BLaER1 treated with 17β-estradiol and CSF1 and Interleukin-3, amounts not matched to agents 10 nM and 100 nM (cell line): ENCODE results near the gene UTP4.
A peak's percentile ranks its signal among the peaks of the same experiment; 100 is the strongest.

ENCODE experiments used
- H3K27ac ChIP-seq, 11 experiments: shearing (Covaris generic); formaldehyde crosslinking; 2 replicates each; pipeline ENCODE4 v1.8.1; 2022
- H3K27me3 ChIP-seq, 11 experiments: shearing (Covaris generic); formaldehyde crosslinking; 2 replicates each; pipeline ENCODE4 v1.8.1; 2022
- H3K36me3 ChIP-seq, 11 experiments: shearing (Covaris generic); formaldehyde crosslinking; 2 replicates each; pipeline ENCODE4 v1.8.1; 2022
- H3K4me1 ChIP-seq, 10 experiments: shearing (Covaris generic); formaldehyde crosslinking; 2 replicates each; pipeline ENCODE4 v1.8.1; 2022
- H3K4me2 ChIP-seq, 11 experiments: shearing (Covaris generic); formaldehyde crosslinking; 2 replicates each; pipeline ENCODE4 v1.8.1; 2022
- H3K4me3 ChIP-seq, 10 experiments: shearing (Covaris generic); formaldehyde crosslinking; 2 replicates each; pipeline ENCODE4 v1.8.1; 2022
- H3K9ac ChIP-seq, 11 experiments: shearing (Covaris generic); formaldehyde crosslinking; 2 replicates each; pipeline ENCODE4 v1.8.1; 2022
- H3K9me3 ChIP-seq, 11 experiments: shearing (Covaris generic); formaldehyde crosslinking; replicated peaks in 1 of 11; 2 replicates each; pipeline ENCODE4 v1.8.1; 2022
- H4K20me1 ChIP-seq, 11 experiments: shearing (Covaris generic); formaldehyde crosslinking; 2 replicates each; pipeline ENCODE4 v1.8.1; 2022
- Cebpa-rat ChIP-seq, 11 experiments: shearing (Covaris generic); IDR thresholded peaks; 2 replicates each; pipeline ENCODE4 v1.8.1; 2022

Gene UTP4

GRCh38 chr16:69187446-69188235, 55.2 kb downstream of the UTP4 start:
- H3K36me3 ChIP-seq: peaks cover 0 to 5% (median 0%) of the 10 kb centered on the region in 11 experiments; a peak in 2 of 22 replicates
- peaks cover 19 to 50% (median 37%) of the 10 kb centered on the region in 11 experiments; a peak in 20 of 22 replicates for H4K20me1 ChIP-seq
- peak overlapping the region; percentile 84 to 98 (median 92) for H3K4me2 ChIP-seq
- H3K4me3 ChIP-seq: peak overlapping the region; percentile 83 to 98 (median 90)
- peak overlapping the region; percentile 79 to 92 (median 88) for H3K27ac ChIP-seq
- no peaks in the 10 kb centered on the region for H3K9me3 ChIP-seq
- H3K9ac ChIP-seq: peak overlapping the region; percentile 88 to 93 (median 92)
- TF ChIP-seq Cebpa-rat (IDR thresholded peaks at IDR 0.05): peak in 3 of 11 experiments; percentile 2 to 32 (median 31); a peak in 1 of 22 replicates
- H3K4me1 ChIP-seq: peaks cover 32 to 52% (median 47%) of the 10 kb centered on the region in 10 experiments
- H3K27me3 ChIP-seq: no peaks in the 10 kb centered on the region

- Histone ChIP-seq H3K4me1 (peaks cover 28 to 47% (median 41%) of the 10 kb centered on the region in 10 experiments), H3K27ac (peak overlapping the region in 10 of 11 experiments; percentile 16 to 92 (median 88); a peak in 18 of 22 replicates), H3K9me3 (no peaks in the 10 kb centered on the region), H3K36me3 (peaks cover 0 to 5% (median 0%) of the 10 kb centered on the region in 11 experiments; a peak in 2 of 22 replicates), H3K27me3 (no peaks in the 10 kb centered on the region), H3K4me2 (peak overlapping the region; percentile 84 to 98 (median 92)), H3K9ac (peak overlapping the region; percentile 88 to 93 (median 92); a peak in 21 of 22 replicates), H4K20me1 (peaks cover 15 to 50% (median 37%) of the 10 kb centered on the region in 11 experiments; a peak in 20 of 22 replicates), H3K4me3 (peak overlapping the region; percentile 83 to 98 (median 90))
- no peak for TF ChIP-seq Cebpa-rat (IDR thresholded peaks at IDR 0.05)
Measured at GRCh38 chr16:69188236-69188549, 55.7 kb downstream of the UTP4 start.

- H3K9ac ChIP-seq: peak overlapping the region; percentile 88 to 93 (median 92); a peak in 19 of 22 replicates
- peak overlapping the region; percentile 84 to 98 (median 92) for H3K4me2 ChIP-seq
- H3K27ac ChIP-seq: no peak overlapping the region; a peak in 1 of 22 replicates
- TF ChIP-seq Cebpa-rat (IDR thresholded peaks at IDR 0.05): no peak
- no peaks in the 10 kb centered on the region for H3K9me3 ChIP-seq
- peaks cover 28 to 44% (median 40%) of the 10 kb centered on the region in 10 experiments for H3K4me1 ChIP-seq
- peak overlapping the region; percentile 83 to 98 (median 90); a peak in 19 of 20 replicates for H3K4me3 ChIP-seq
- peaks cover 0 to 5% (median 0%) of the 10 kb centered on the region in 11 experiments; a peak in 2 of 22 replicates for H3K36me3 ChIP-seq
- peaks cover 15 to 54% (median 38%) of the 10 kb centered on the region in 11 experiments; a peak in 20 of 22 replicates for H4K20me1 ChIP-seq
- no peaks in the 10 kb centered on the region for H3K27me3 ChIP-seq
Measured at GRCh38 chr16:69188716-69189115, 56.3 kb downstream of the UTP4 start.

GRCh38 chr16:69190046-69190588, 57.7 kb downstream of the UTP4 start:
- Histone ChIP-seq H3K36me3 (peaks cover 0 to 5% (median 0%) of the 10 kb centered on the region in 11 experiments; a peak in 1 of 22 replicates), H3K9me3 (no peaks in the 10 kb centered on the region), H4K20me1 (peaks cover 15 to 61% (median 43%) of the 10 kb centered on the region in 11 experiments; a peak in 20 of 22 replicates), H3K27me3 (no peaks in the 10 kb centered on the region), H3K27ac (peak overlapping the region in 1 of 11 experiments; percentile 17; a peak in 3 of 22 replicates), H3K4me1 (peaks cover 30 to 44% (median 40%) of the 10 kb centered on the region in 10 experiments), H3K4me2 (peak overlapping the region; percentile 50 to 98 (median 92); a peak in 21 of 22 replicates), H3K9ac (no peak overlapping the region), H3K4me3 (no peak overlapping the region)
- TF ChIP-seq Cebpa-rat (IDR thresholded peaks at IDR 0.05): no peak

GRCh38 chr16:69190598-69190997, 58.1 kb downstream of the UTP4 start:
- Histone ChIP-seq H4K20me1 (peaks cover 15 to 66% (median 46%) of the 10 kb centered on the region in 11 experiments; a peak in 20 of 22 replicates), H3K27ac (peak overlapping the region in 1 of 11 experiments; percentile 17; a peak in 2 of 22 replicates), H3K4me1 (peaks cover 35 to 48% (median 45%) of the 10 kb centered on the region in 10 experiments), H3K4me3 (no peak overlapping the region), H3K36me3 (peaks cover 0 to 5% (median 0%) of the 10 kb centered on the region in 11 experiments; a peak in 1 of 22 replicates), H3K9ac (no peak overlapping the region), H3K27me3 (no peaks in the 10 kb centered on the region), H3K4me2 (peak overlapping the region; percentile 50 to 98 (median 92); a peak in 21 of 22 replicates), H3K9me3 (no peaks in the 10 kb centered on the region)
- no peak for TF ChIP-seq Cebpa-rat (IDR thresholded peaks at IDR 0.05)

- Histone ChIP-seq H3K36me3 (peaks cover 0 to 5% (median 0%) of the 10 kb centered on the region in 11 experiments; a peak in 1 of 22 replicates), H4K20me1 (peaks cover 15 to 71% (median 48%) of the 10 kb centered on the region in 11 experiments; a peak in 20 of 22 replicates), H3K9me3 (no peaks in the 10 kb centered on the region), H3K4me1 (peaks cover 36 to 48% (median 42%) of the 10 kb centered on the region in 10 experiments), H3K4me2 (peak overlapping the region in 10 of 11 experiments; percentile 50 to 98 (median 91); a peak in 13 of 22 replicates), H3K9ac (no peak overlapping the region), H3K27me3 (no peaks in the 10 kb centered on the region), H3K4me3 (no peak overlapping the region), H3K27ac (no peak overlapping the region)
- no peak for TF ChIP-seq Cebpa-rat (IDR thresholded peaks at IDR 0.05)
Measured at GRCh38 chr16:69191136-69191535, 58.7 kb downstream of the UTP4 start.

GRCh38 chr16:69193855-69194254, 61.4 kb downstream of the UTP4 start:
- H3K4me2 ChIP-seq: no peak overlapping the region
- no peak overlapping the region for H3K9ac ChIP-seq
- no peak overlapping the region for H3K4me3 ChIP-seq
- no peaks in the 10 kb centered on the region for H3K9me3 ChIP-seq
- TF ChIP-seq Cebpa-rat (IDR thresholded peaks at IDR 0.05): no peak
- peaks cover 0 to 5% (median 0%) of the 10 kb centered on the region in 11 experiments; a peak in 1 of 22 replicates for H3K36me3 ChIP-seq
- H3K27ac ChIP-seq: no peak overlapping the region
- peaks cover 21 to 31% (median 29%) of the 10 kb centered on the region in 10 experiments for H3K4me1 ChIP-seq
- no peaks in the 10 kb centered on the region for H3K27me3 ChIP-seq
- peaks cover 13 to 71% (median 40%) of the 10 kb centered on the region in 11 experiments; a peak in 20 of 22 replicates for H4K20me1 ChIP-seq

- Histone ChIP-seq H3K4me1 (peaks cover 17 to 28% (median 23%) of the 10 kb centered on the region in 10 experiments), H3K4me3 (no peak overlapping the region), H3K9me3 (no peaks in the 10 kb centered on the region), H3K36me3 (peaks cover 0 to 6% (median 0%) of the 10 kb centered on the region in 11 experiments; a peak in 1 of 22 replicates), H4K20me1 (peaks cover 9 to 65% (median 35%) of the 10 kb centered on the region in 11 experiments; a peak in 18 of 22 replicates), H3K4me2 (no peak overlapping the region), H3K27me3 (no peaks in the 10 kb centered on the region), H3K9ac (no peak overlapping the region), H3K27ac (no peak overlapping the region)
- no peak for TF ChIP-seq Cebpa-rat (IDR thresholded peaks at IDR 0.05)
Measured at GRCh38 chr16:69194488-69194887, 62.0 kb downstream of the UTP4 start.
